Loucy (cell line): Measurements from ENCODE around the gene BCAS3.
A peak's percentile ranks its signal among the peaks of the same experiment; 100 is the strongest.

ENCODE experiments used
- H2AFZ ChIP-seq: fragments of 200-600 bp; sonication (generic); 2 replicates; pipeline ENCODE4 v1.6.0; 2016; ENCODE audit warnings: antibody characterized with exemption, mild to moderate bottlenecking, low read length, moderate library complexity
- H3F3A ChIP-seq: fragments of 200-600 bp; 2 replicates; pipeline ENCODE4 v1.6.0; 2016; ENCODE audit warnings: antibody characterized with exemption, low read depth, mild to moderate bottlenecking
- H3K27me3 ChIP-seq: fragments of 200-600 bp; sonication (generic); 2 replicates; pipeline ENCODE4 v1.6.1; 2014; ENCODE audit warnings: low read length, mild to moderate bottlenecking; ENCODE audit not compliant: insufficient read depth, poor library complexity, severe bottlenecking
- H3K36me3 ChIP-seq: fragments of 200-600 bp; sonication (generic); 2 replicates; pipeline ENCODE4 v1.6.1; 2016; ENCODE audit warnings: low read length; ENCODE audit not compliant: insufficient read depth
- H3K4me1 ChIP-seq: fragments of 200-600 bp; sonication (generic); 2 replicates; pipeline ENCODE4 v1.5.1; 2014; ENCODE audit warnings: low read length, mild to moderate bottlenecking; ENCODE audit not compliant: insufficient read depth, poor library complexity, severe bottlenecking
- H3K4me2 ChIP-seq: fragments of 200-600 bp; sonication (generic); 2 replicates; pipeline ENCODE4 v1.6.0; 2014; ENCODE audit warnings: antibody characterized with exemption, low read length, low read depth, mild to moderate bottlenecking; ENCODE audit not compliant: poor library complexity, severe bottlenecking
- H3K4me3 ChIP-seq: fragments of 200-600 bp; sonication (generic); 2 replicates; pipeline ENCODE4 v1.5.1; 2014; ENCODE audit warnings: low read length, mild to moderate bottlenecking, mixed read lengths; ENCODE audit not compliant: poor library complexity, severe bottlenecking
- H3K79me2 ChIP-seq: fragments of 200-600 bp; sonication (generic); 2 replicates; pipeline ENCODE4 v1.6.1; 2014; ENCODE audit warnings: low read length; ENCODE audit not compliant: insufficient read depth
- H3K9ac ChIP-seq: fragments of 200-600 bp; sonication (generic); 2 replicates; pipeline ENCODE4 v1.6.0; 2014; ENCODE audit warnings: mild to moderate bottlenecking, low read depth, low read length, moderate library complexity; ENCODE audit not compliant: poor library complexity, severe bottlenecking
- H3K9me2 ChIP-seq: fragments of 200-600 bp; sonication (generic); replicated peaks from 2 replicates; pipeline ENCODE4 v1.6.1; 2016; ENCODE audit warnings: low read depth, low read length, mixed read lengths
- H3K9me3 ChIP-seq: fragments of 200-600 bp; sonication (generic); 2 replicates; pipeline ENCODE4 v1.6.1; 2014; ENCODE audit warnings: mild to moderate bottlenecking, antibody characterized with exemption, low read length, low read depth; ENCODE audit not compliant: insufficient read depth
- H4K20me1 ChIP-seq: fragments of 200-600 bp; sonication (generic); 2 replicates; pipeline ENCODE4 v1.6.0; 2014; ENCODE audit warnings: antibody characterized with exemption, low read length, mild to moderate bottlenecking; ENCODE audit not compliant: insufficient read depth, poor library complexity, severe bottlenecking
- EZH2phosphoT487 ChIP-seq: fragments of 200-600 bp; IDR thresholded peaks from 2 replicates; pipeline ENCODE4 v1.6.1; 2018; ENCODE audit warnings: antibody characterized with exemption, mild to moderate bottlenecking, moderate library complexity, borderline replicate concordance
- TF ChIP-seq, protein P1 (sequence below): fragments of 200-600 bp; sonication (generic); conservative IDR thresholded peaks from 2 replicates; pipeline ENCODE4 v1.5.1; 2014; ENCODE audit warnings: mild to moderate bottlenecking, antibody characterized with exemption, low read length

The BCAS3 gene

DNA sequence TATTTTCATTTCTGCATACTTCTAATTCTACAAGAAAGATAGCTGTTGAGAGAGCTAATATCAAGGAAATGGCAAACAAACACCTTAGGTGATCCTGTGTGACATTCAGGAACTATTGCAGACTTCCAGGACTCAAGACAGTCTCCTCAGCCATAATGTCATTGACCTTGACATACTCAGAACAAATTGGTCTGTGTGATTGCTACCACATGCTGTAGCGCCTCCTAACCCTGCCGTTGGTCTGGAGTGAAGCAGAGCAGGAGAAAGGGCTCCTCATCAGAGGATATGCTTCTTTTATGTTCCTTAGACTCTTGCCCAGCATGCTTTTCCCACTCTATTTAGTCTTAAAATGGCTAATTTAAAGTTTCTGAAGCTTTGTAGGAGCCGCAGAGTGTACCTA is 527.8 kb downstream of the BCAS3 start:
- no peaks in the 10 kb centered on the region for H3K36me3 ChIP-seq
- no peaks in the 10 kb centered on the region for H3F3A ChIP-seq
- H3K4me3 ChIP-seq, result no peak overlapping the region
- H3K9ac ChIP-seq, result no peak overlapping the region
- H2AFZ ChIP-seq, result 0 out of 2 replicates have a peak overlapping the region, but pooled peaks have one; percentile 15
- no peak overlapping the region for H3K4me2 ChIP-seq
- no peaks in the 10 kb centered on the region for H4K20me1 ChIP-seq
- TF ChIP-seq EZH2phosphoT487, result no peak
- TF ChIP-seq, protein P1, sequence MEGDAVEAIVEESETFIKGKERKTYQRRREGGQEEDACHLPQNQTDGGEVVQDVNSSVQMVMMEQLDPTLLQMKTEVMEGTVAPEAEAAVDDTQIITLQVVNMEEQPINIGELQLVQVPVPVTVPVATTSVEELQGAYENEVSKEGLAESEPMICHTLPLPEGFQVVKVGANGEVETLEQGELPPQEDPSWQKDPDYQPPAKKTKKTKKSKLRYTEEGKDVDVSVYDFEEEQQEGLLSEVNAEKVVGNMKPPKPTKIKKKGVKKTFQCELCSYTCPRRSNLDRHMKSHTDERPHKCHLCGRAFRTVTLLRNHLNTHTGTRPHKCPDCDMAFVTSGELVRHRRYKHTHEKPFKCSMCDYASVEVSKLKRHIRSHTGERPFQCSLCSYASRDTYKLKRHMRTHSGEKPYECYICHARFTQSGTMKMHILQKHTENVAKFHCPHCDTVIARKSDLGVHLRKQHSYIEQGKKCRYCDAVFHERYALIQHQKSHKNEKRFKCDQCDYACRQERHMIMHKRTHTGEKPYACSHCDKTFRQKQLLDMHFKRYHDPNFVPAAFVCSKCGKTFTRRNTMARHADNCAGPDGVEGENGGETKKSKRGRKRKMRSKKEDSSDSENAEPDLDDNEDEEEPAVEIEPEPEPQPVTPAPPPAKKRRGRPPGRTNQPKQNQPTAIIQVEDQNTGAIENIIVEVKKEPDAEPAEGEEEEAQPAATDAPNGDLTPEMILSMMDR, result no peak
- H3K27me3 ChIP-seq, result no peaks in the 10 kb centered on the region
- no peaks in the 10 kb centered on the region for H3K9me3 ChIP-seq
- peaks cover 29% of the 10 kb centered on the region for H3K4me1 ChIP-seq
- H3K9me2 ChIP-seq, result no peaks in the 10 kb centered on the region
- H3K79me2 ChIP-seq, result no peaks in the 10 kb centered on the region

DNA sequence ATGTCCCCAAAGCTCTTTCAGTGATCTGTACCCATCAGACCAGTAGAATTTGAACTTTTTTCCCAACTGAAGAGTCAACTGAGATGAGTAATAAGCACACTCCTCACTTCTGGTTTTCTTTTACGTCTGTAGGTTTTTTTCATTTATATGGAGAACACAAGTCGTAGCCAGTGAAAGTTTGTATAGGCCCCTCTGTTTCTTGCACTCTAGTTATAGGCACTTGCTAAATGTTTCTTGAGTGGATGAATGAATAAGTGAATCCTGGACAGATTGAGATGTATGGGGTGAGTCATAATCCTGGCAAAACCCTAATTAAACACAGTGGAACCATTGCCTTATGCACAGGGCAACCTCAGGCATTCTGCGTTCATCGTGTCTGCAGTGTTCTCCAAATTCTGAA is 528.3 kb downstream of the BCAS3 start:
- no peaks in the 10 kb centered on the region for H3K9me3 ChIP-seq
- no peaks in the 10 kb centered on the region for H3F3A ChIP-seq
- H3K9me2 ChIP-seq, result no peaks in the 10 kb centered on the region
- peaks cover 30% of the 10 kb centered on the region for H3K4me1 ChIP-seq
- H3K27me3 ChIP-seq, result no peaks in the 10 kb centered on the region
- H4K20me1 ChIP-seq, result no peaks in the 10 kb centered on the region
- H3K4me2 ChIP-seq, result no peak overlapping the region
- no peaks in the 10 kb centered on the region for H3K36me3 ChIP-seq
- H3K4me3 ChIP-seq, result no peak overlapping the region
- H3K79me2 ChIP-seq, result no peaks in the 10 kb centered on the region
- no peak for TF ChIP-seq EZH2phosphoT487
- TF ChIP-seq, protein P1, result no peak
- H3K9ac ChIP-seq, result no peak overlapping the region
- H2AFZ ChIP-seq, result 0 out of 2 replicates have a peak overlapping the region, but pooled peaks have one; percentile 15

DNA sequence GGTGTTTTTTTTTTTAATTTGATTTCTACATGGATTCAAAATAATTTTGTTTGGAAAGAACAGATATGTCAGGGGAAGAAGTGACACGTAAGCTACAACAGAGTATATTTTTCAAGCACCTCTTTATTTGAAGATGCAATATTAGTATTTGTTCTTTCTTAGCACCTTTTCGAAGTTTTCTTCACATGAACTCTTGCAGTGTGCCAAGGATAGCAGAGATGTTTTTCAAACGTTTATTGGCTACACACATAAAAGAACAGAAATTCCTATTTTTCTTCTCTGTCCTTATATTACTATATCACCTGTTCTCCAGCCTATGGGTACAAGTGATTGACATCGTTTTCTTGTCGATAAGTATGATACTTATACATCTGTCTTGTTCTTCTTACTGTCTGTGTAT is 529.3 kb downstream of the BCAS3 start:
- TF ChIP-seq EZH2phosphoT487, result no peak
- TF ChIP-seq, protein P1, result no peak
- H3K4me1 ChIP-seq, result peaks cover 30% of the 10 kb centered on the region
- H3K9me3 ChIP-seq, result no peaks in the 10 kb centered on the region
- H3K4me3 ChIP-seq, result no peak overlapping the region
- H3K36me3 ChIP-seq, result no peaks in the 10 kb centered on the region
- H3K79me2 ChIP-seq, result no peaks in the 10 kb centered on the region
- no peaks in the 10 kb centered on the region for H4K20me1 ChIP-seq
- H3K27me3 ChIP-seq, result no peaks in the 10 kb centered on the region
- H3F3A ChIP-seq, result no peaks in the 10 kb centered on the region
- no peak overlapping the region for H2AFZ ChIP-seq
- no peak overlapping the region for H3K9ac ChIP-seq
- H3K4me2 ChIP-seq, result no peak overlapping the region
- no peaks in the 10 kb centered on the region for H3K9me2 ChIP-seq
